HEK293 (cell line): ENCODE data around the gene TWSG1.

Experiments
- CTCF ChIP-seq: fragments of 450-650 bp; formaldehyde crosslinking; IDR thresholded peaks from 2 replicates; pipeline ENCODE4 v1.5.1; 2016; ENCODE audit warnings: missing biosample characterization, missing genetic modification characterization
- ZBTB1 ChIP-seq: fragments of 450-650 bp; formaldehyde crosslinking; IDR thresholded peaks from 2 replicates; pipeline ENCODE4 v1.5.1; 2016; ENCODE audit warnings: missing biosample characterization, missing genetic modification characterization
- ZNF184 ChIP-seq: fragments of 450-650 bp; IDR thresholded peaks from 2 replicates; pipeline ENCODE4 v1.5.1; 2018; ENCODE audit warnings: missing biosample characterization, mild to moderate bottlenecking, missing genetic modification characterization
- ZNF610 ChIP-seq: fragments of 450-650 bp; formaldehyde crosslinking; IDR thresholded peaks from 2 replicates; pipeline ENCODE4 v1.5.1; 2016; ENCODE audit warnings: missing biosample characterization, missing genetic modification characterization, borderline replicate concordance
- ZNF791 ChIP-seq: fragments of 450-650 bp; formaldehyde crosslinking; IDR thresholded peaks from 2 replicates; pipeline ENCODE4 v1.5.1; 2016; ENCODE audit warnings: missing biosample characterization, missing genetic modification characterization

GRCh38 chr18:9449600-9450414 is 115.2 kb downstream of the TWSG1 start:
- no peak for TF ChIP-seq ZNF610
- TF ChIP-seq ZBTB1 (tag by site-specific recombination) = no peak
- no peak for TF ChIP-seq ZNF184 (tag by site-specific recombination)
- TF ChIP-seq CTCF (tag by site-specific recombination) = no peak
- TF ChIP-seq ZNF791 (tag by site-specific recombination) = no peak
